Caco-2 (cell line): ENCODE results near the gene RPL18A. TPM values are rescaled to one million over a fixed set of nuclear protein-coding genes. Genes with fewer than 3 reads are reported as not detected.

Experiments used
- BruUV-seq: library from RNA; stranded (reverse); fragments of 400-500 nt; replicated peaks from 2 replicates; lab custom pipeline; 2021; lab: Mats Ljungman, UMichigan
- CTCF ChIA-PET: fragments of 300-600 bp; sonication (Branson Sonifier 250); formaldehyde crosslinking; loops from one replicate; lab custom pipeline; 2022; ENCODE audit warnings: antibody characterized with exemption; lab: Charles Lee
- POLR2A ChIA-PET: fragments of 300-600 bp; sonication (Branson Sonifier 250); formaldehyde crosslinking; loops from one replicate; lab custom pipeline; 2022; ENCODE audit warnings: antibody characterized with exemption; lab: Charles Lee
- DNase-seq, 2 experiments: peaks; one replicate each; pipeline versions ENCODE4 v3.0.0 to v3.0.0-alpha.2; 2020 to 2022
- H3K27me3 ChIP-seq: replicated peaks from 2 replicates; pipeline ENCODE4 v1.6.0; 2011; ENCODE audit warnings: low read length; ENCODE audit not compliant: control insufficient read depth, insufficient read depth
- H3K36me3 ChIP-seq: 2 replicates; pipeline ENCODE4 v1.5.1; 2011; ENCODE audit warnings: low read length; ENCODE audit not compliant: control insufficient read depth, insufficient read depth
- H3K4me1 ChIP-seq: fragments of 250-450 bp; sonication (Bioruptor Pico); 2 replicates; pipeline ENCODE4 v1.5.1; 2020; ENCODE audit warnings: mild to moderate bottlenecking
- H3K4me3 ChIP-seq: 2 replicates; pipeline ENCODE4 v1.5.1; 2011; ENCODE audit warnings: low read depth, mild to moderate bottlenecking, control low read depth, low read length
- H3K9me3 ChIP-seq: fragments of 250-450 bp; sonication (Bioruptor Pico); 2 replicates; pipeline ENCODE4 v1.5.1; 2020; ENCODE audit warnings: mild to moderate bottlenecking, moderate library complexity
- H3K27ac Mint-ChIP-seq: one replicate; pipeline ENCODE4 v1.8.0; 2022; ENCODE audit warnings: mixed read lengths; ENCODE audit not compliant: unreplicated experiment
- H3K27me3 Mint-ChIP-seq: one replicate; pipeline ENCODE4 v1.8.0; 2022; ENCODE audit warnings: mixed read lengths; ENCODE audit not compliant: insufficient read depth, unreplicated experiment
- H3K36me3 Mint-ChIP-seq: one replicate; pipeline ENCODE4 v1.8.0; 2022; ENCODE audit warnings: mild to moderate bottlenecking, mixed read lengths; ENCODE audit not compliant: insufficient read depth, unreplicated experiment
- H3K4me1 Mint-ChIP-seq: one replicate; pipeline ENCODE4 v1.8.0; 2022; ENCODE audit warnings: low read depth, mixed read lengths; ENCODE audit not compliant: unreplicated experiment
- H3K4me3 Mint-ChIP-seq: one replicate; pipeline ENCODE4 v1.8.0; 2022; ENCODE audit warnings: mild to moderate bottlenecking, moderate library complexity, mixed read lengths; ENCODE audit not compliant: unreplicated experiment
- H3K9me3 Mint-ChIP-seq: one replicate; pipeline ENCODE4 v1.8.0; 2022; ENCODE audit warnings: mixed read lengths; ENCODE audit not compliant: unreplicated experiment
- intact Hi-C: fragments of 100-400 bp; cut with micrococcal nuclease; formaldehyde crosslinking; loops from one replicate; pipeline ENCODE4 v1.10.0; 2022; ENCODE audit not compliant: unreplicated experiment
- total RNA-seq: library from RNA; stranded (reverse); gene quantifications from 2 replicates; pipeline ENCODE4 v1.2.3, GENCODE V29; 2022
- TF ChIP-seq, protein P1 (sequence below), 2 experiments: fragments of 200-600 bp in 1 of 2; IDR thresholded peaks; 1 replicate in 1 of 2; 2 replicates in 1 of 2; pipeline versions ENCODE4 v1.5.1 to v1.8.0; 2011 to 2022; ENCODE audit warnings: antibody characterized with exemption in 1 of 2, control low read depth in 1 of 2, inconsistent platforms in 1 of 2, low read depth in 1 of 2, low read length in 1 of 2, mild to moderate bottlenecking in 1 of 2, moderate library complexity in 1 of 2; ENCODE audit not compliant: insufficient read depth in 1 of 2, severe bottlenecking in 1 of 2, unreplicated experiment in 1 of 2

Gene RPL18A
- total RNA-seq, 1 experiment from 2014 or later: 1,599 TPM

DNA sequence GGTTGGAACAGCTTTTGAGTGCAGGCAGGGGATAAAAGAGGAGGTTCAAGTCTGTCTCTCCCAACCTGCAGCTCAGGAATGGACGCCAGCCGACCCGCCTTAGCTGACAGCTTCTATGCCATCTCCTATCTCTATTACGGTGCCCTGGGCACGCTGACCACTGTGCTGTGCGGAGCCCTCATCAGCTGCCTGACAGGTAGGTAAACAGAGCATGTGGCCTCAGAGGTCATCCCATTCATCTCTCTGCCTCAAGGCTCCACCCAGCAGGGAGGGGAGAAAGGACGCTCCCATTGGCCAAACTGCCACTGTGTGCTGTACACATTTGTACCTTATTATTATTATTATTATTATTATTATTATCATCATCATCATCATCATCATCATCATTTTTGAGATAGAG, 28.6 kb downstream of the RPL18A start:
- TF ChIP-seq, protein P1, sequence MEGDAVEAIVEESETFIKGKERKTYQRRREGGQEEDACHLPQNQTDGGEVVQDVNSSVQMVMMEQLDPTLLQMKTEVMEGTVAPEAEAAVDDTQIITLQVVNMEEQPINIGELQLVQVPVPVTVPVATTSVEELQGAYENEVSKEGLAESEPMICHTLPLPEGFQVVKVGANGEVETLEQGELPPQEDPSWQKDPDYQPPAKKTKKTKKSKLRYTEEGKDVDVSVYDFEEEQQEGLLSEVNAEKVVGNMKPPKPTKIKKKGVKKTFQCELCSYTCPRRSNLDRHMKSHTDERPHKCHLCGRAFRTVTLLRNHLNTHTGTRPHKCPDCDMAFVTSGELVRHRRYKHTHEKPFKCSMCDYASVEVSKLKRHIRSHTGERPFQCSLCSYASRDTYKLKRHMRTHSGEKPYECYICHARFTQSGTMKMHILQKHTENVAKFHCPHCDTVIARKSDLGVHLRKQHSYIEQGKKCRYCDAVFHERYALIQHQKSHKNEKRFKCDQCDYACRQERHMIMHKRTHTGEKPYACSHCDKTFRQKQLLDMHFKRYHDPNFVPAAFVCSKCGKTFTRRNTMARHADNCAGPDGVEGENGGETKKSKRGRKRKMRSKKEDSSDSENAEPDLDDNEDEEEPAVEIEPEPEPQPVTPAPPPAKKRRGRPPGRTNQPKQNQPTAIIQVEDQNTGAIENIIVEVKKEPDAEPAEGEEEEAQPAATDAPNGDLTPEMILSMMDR (IDR thresholded peaks at IDR 0.05; ENCODE audit: insufficient read depth in 1 of 2, low read depth in 1 of 2, low read length in 1 of 2, severe bottlenecking in 1 of 2, unreplicated experiment in 1 of 2): no peak
- CTCF ChIA-PET: no interaction called here
- Histone ChIP-seq H3K27me3 (no peaks in the 10 kb centered on the region), H3K4me1 (no peaks in the 10 kb centered on the region), H3K9me3 (no peaks in the 10 kb centered on the region), H3K36me3 (no peaks in the 10 kb centered on the region), H3K4me3 (no peak overlapping the region)
- intact Hi-C loops: no loop called here
- no TSS peak for BruUV-seq
- H3K9me3 Mint-ChIP-seq: no peaks in the 10 kb centered on the region
- POLR2A ChIA-PET: no interaction called here
- no peaks in the 10 kb centered on the region for H3K4me1 Mint-ChIP-seq
- H3K36me3 Mint-ChIP-seq: no peaks in the 10 kb centered on the region
- no peak overlapping the region for H3K4me3 Mint-ChIP-seq
- H3K27ac Mint-ChIP-seq: no peak overlapping the region
- DNase-seq: no peak
- peaks cover 8% of the 10 kb centered on the region for H3K27me3 Mint-ChIP-seq

DNA sequence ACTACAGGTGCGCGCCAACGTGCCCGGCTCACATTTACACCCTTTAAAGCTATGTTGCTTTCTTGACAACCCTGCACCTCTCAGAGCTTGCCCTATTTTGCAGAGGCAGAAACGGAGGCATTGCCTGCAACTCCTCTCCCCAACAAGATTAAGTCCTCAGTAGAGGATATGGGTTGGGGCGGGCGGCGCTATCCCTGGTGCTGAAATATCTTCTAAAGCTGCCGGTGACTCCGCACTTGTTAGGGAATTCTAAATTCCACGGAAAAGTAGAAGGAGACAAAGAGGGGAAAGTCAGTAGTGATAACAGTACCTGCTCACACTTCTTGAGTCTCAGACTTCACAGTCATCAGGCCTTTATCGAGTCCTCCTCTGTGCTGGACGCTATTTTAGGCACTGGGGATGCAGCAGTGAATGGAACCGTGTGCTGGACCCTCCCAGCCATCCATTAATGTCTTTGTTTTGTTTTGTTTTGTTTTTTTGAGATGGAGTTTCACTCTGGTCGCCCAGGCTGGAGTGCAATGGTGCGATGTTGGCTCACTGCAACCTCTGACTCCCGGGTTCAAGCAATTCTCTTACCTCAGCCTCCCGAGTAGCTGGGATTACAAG, 30.0 kb downstream of the RPL18A start:
- CTCF ChIA-PET: no interaction called here
- Histone ChIP-seq H3K9me3 (no peaks in the 10 kb centered on the region), H3K4me1 (no peaks in the 10 kb centered on the region), H3K36me3 (no peaks in the 10 kb centered on the region), H3K4me3 (no peak overlapping the region), H3K27me3 (no peaks in the 10 kb centered on the region)
- peak; percentile 59 to 70 for DNase-seq
- Mint-ChIP-seq H3K9me3 (no peaks in the 10 kb centered on the region), H3K27me3 (peaks cover 12% of the 10 kb centered on the region), H3K4me3 (no peak overlapping the region), H3K27ac (no peak overlapping the region), H3K36me3 (no peaks in the 10 kb centered on the region), H3K4me1 (no peaks in the 10 kb centered on the region)
- BruUV-seq: no TSS peak
- intact Hi-C loops: no loop called here
- POLR2A ChIA-PET: no interaction called here
- TF ChIP-seq, protein P1 (IDR thresholded peaks at IDR 0.05; ENCODE audit: insufficient read depth in 1 of 2, low read depth in 1 of 2, low read length in 1 of 2, severe bottlenecking in 1 of 2, unreplicated experiment in 1 of 2): no peak

DNA sequence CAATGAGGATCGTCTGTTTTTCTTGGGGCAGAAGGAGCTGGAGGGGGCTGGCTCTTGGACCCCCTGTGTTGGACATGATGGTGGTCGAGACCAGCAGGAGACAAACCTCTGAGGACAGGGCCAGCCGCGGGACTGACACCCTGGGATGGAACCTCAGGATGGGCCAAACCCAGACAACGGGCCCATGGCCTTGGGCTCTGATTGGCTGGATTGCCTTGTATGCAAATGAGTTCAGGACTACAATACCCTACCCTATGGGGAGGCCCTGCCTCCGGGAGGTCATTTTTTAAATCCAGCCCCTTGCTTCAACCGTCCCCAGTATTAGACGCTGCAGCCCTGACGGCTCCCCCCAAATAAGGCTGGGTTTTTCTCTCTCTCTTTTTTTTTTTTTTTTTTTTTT, 34.1 kb downstream of the RPL18A start:
- ChIA-PET POLR2A (no interaction called here), CTCF (no interaction called here)
- intact Hi-C loops: no loop called here
- no peak for DNase-seq
- no TSS peak for BruUV-seq
- Mint-ChIP-seq H3K27me3 (peaks cover 15% of the 10 kb centered on the region), H3K4me3 (no peak overlapping the region), H3K36me3 (no peaks in the 10 kb centered on the region), H3K27ac (no peak overlapping the region), H3K9me3 (no peaks in the 10 kb centered on the region), H3K4me1 (no peaks in the 10 kb centered on the region)
- TF ChIP-seq, protein P1 (IDR thresholded peaks at IDR 0.05; ENCODE audit: insufficient read depth in 1 of 2, low read depth in 1 of 2, low read length in 1 of 2, severe bottlenecking in 1 of 2, unreplicated experiment in 1 of 2): no peak
- Histone ChIP-seq H3K27me3 (no peaks in the 10 kb centered on the region), H3K4me3 (no peak overlapping the region), H3K4me1 (no peaks in the 10 kb centered on the region), H3K9me3 (no peaks in the 10 kb centered on the region), H3K36me3 (no peaks in the 10 kb centered on the region)
